HCT116 (cell line): Measurements from ENCODE around the gene PFN2. TPM values are rescaled to one million over a fixed set of nuclear protein-coding genes. Genes with fewer than 3 reads are reported as not detected.

Source experiments
- ATAC-seq: fragments of 200-7000 bp; cut with Tn5 transposase; 2 replicates; pipeline ENCODE4 v1.9.1; 2020; ENCODE audit warnings: mild to moderate bottlenecking, moderate library complexity
- BruUV-seq: library from RNA; stranded (reverse); fragments of 400-500 nt; replicated peaks from 2 replicates; lab custom pipeline; 2021; lab: Mats Ljungman, UMichigan
- CTCF ChIA-PET: fragments of 300-600 bp; sonication (Branson Sonifier 250); formaldehyde crosslinking; loops from one replicate; lab custom pipeline; 2021; ENCODE audit warnings: antibody characterized with exemption; lab: Charles Lee
- POLR2A ChIA-PET: fragments of 300-600, 350-600 bp; sonication (Branson Sonifier 250); formaldehyde crosslinking; loops from one replicate; lab custom pipeline; 2021; ENCODE audit warnings: antibody characterized with exemption; lab: Charles Lee
- RAD21 ChIA-PET, 2 experiments: fragments of 300-600 bp; sonication (Branson Sonifier 250); formaldehyde crosslinking; loops; one replicate each; lab custom pipeline; 2023; ENCODE audit warnings: low total read pairs in 2 of 2; ENCODE audit not compliant: uncharacterized antibody in 2 of 2, unreplicated experiment in 2 of 2, low non-redundant PET in 1 of 2; lab: Charles Lee
- DNase-seq: peaks from one replicate; pipeline ENCODE4 v3.0.0-alpha.2; 2010; ENCODE audit warnings: low read depth, low spot score
- H2AFZ ChIP-seq: fragments of 200-600 bp; shearing (Covaris generic), sonication (generic); 2 replicates; pipeline ENCODE4 v1.6.1; 2017; ENCODE audit warnings: low read depth, mixed run types, mixed read lengths, antibody characterized with exemption, low read length; ENCODE audit not compliant: poor library complexity, severe bottlenecking
- H3K27ac ChIP-seq: 2 replicates; pipeline ENCODE4 v1.5.1; 2012; ENCODE audit warnings: low read depth, low read length
- H3K27me3 ChIP-seq: fragments of 200-600 bp; sonication (generic); 2 replicates; pipeline ENCODE4 v1.6.1; 2016; ENCODE audit warnings: mixed run types, low read length, mixed read lengths; ENCODE audit not compliant: insufficient read depth
- H3K36me3 ChIP-seq, 2 experiments: fragments of 200-500 bp in 1 of 2; fragments of 200-600 bp in 1 of 2; sonication (Bioruptor generic) in 1 of 2; sonication (generic) in 1 of 2; 2 replicates each; pipeline versions ENCODE4 v1.5.1 to v1.6.1; 2014 to 2016; ENCODE audit warnings: low read length in 2 of 2, inconsistent platforms in 1 of 2, mixed read lengths in 1 of 2, mixed run types in 1 of 2; ENCODE audit not compliant: insufficient read depth in 2 of 2, control insufficient read depth in 1 of 2
- H3K4me1 ChIP-seq, 2 experiments: fragments of 200-600 bp in 1 of 2; sonication (generic) in 1 of 2; 2 replicates each; pipeline versions ENCODE4 v1.5.1 to v1.6.1; 2012 to 2017; ENCODE audit warnings: low read length in 2 of 2, inconsistent platforms in 1 of 2, mild to moderate bottlenecking in 1 of 2, mixed read lengths in 1 of 2, mixed run types in 1 of 2, moderate library complexity in 1 of 2; ENCODE audit not compliant: insufficient read depth in 2 of 2, control insufficient read depth in 1 of 2
- H3K4me2 ChIP-seq: fragments of 200-600 bp; sonication (generic); 2 replicates; pipeline ENCODE4 v1.6.1; 2017; ENCODE audit warnings: mixed run types, low read length, mixed read lengths
- H3K4me3 ChIP-seq, 2 experiments: fragments of 200-600 bp in 1 of 2; sonication (generic) in 1 of 2; replicated peaks in 1 of 2; 2 replicates each; pipeline ENCODE4 v1.5.1; 2011 to 2016; ENCODE audit warnings: low read length in 2 of 2, control low read depth in 1 of 2, low read depth in 1 of 2, mild to moderate bottlenecking in 1 of 2, mixed read lengths in 1 of 2, mixed run types in 1 of 2
- H3K79me2 ChIP-seq: fragments of 200-600 bp; sonication (generic); 2 replicates; pipeline ENCODE4 v1.6.1; 2017; ENCODE audit warnings: mild to moderate bottlenecking, mixed run types, low read length, moderate library complexity, mixed read lengths; ENCODE audit not compliant: insufficient read depth
- H3K9ac ChIP-seq: fragments of 200-600 bp; sonication (generic); 2 replicates; pipeline ENCODE4 v1.6.1; 2016; ENCODE audit warnings: low read length, mixed read lengths
- H3K9me2 ChIP-seq: fragments of 200-600 bp; sonication (generic), shearing (Covaris generic); 2 replicates; pipeline ENCODE4 v1.6.1; 2017; ENCODE audit warnings: mixed run types, mild to moderate bottlenecking, moderate library complexity; ENCODE audit not compliant: insufficient read depth
- H3K9me3 ChIP-seq, 2 experiments: fragments of 200-500 bp in 1 of 2; fragments of 200-600 bp in 1 of 2; sonication (Bioruptor generic) in 1 of 2; sonication (generic) in 1 of 2; 2 replicates each; pipeline ENCODE4 v1.6.1; 2014 to 2017; ENCODE audit warnings: low read length in 2 of 2, mixed read lengths in 2 of 2, inconsistent platforms in 1 of 2, low read depth in 1 of 2, mild to moderate bottlenecking in 1 of 2, mixed run types in 1 of 2, moderate library complexity in 1 of 2; ENCODE audit not compliant: control insufficient read depth in 1 of 2, insufficient read depth in 1 of 2
- H4K20me1 ChIP-seq: fragments of 200-600 bp; sonication (generic), shearing (Covaris generic); 2 replicates; pipeline ENCODE4 v1.6.1; 2017; ENCODE audit warnings: mixed run types, mild to moderate bottlenecking, moderate library complexity; ENCODE audit not compliant: insufficient read depth
- CBX3 ChIP-seq: IDR thresholded peaks from 2 replicates; pipeline ENCODE4 v1.6.1; 2012; ENCODE audit warnings: low read depth
- EGR1 ChIP-seq: IDR thresholded peaks from 2 replicates; pipeline ENCODE4 v1.6.1; 2012; ENCODE audit warnings: low read depth
- JUND ChIP-seq: IDR thresholded peaks from 2 replicates; pipeline ENCODE4 v1.6.1; 2012
- POLR2A ChIP-seq: IDR thresholded peaks from 2 replicates; pipeline ENCODE4 v1.7.0; 2011; ENCODE audit warnings: borderline replicate concordance; ENCODE audit not compliant: insufficient read depth, insufficient read length; ENCODE audit errors: extremely low read depth
- RAD21 ChIP-seq: IDR thresholded peaks from 2 replicates; pipeline ENCODE4 v1.6.1; 2012; ENCODE audit warnings: low read depth, mild to moderate bottlenecking
- SP1 ChIP-seq: IDR thresholded peaks from 2 replicates; pipeline ENCODE4 v1.6.1; 2012; ENCODE audit warnings: low read depth
- SRF ChIP-seq: IDR thresholded peaks from 2 replicates; pipeline ENCODE4 v1.6.1; 2012; ENCODE audit warnings: low read depth
- ZFX ChIP-seq: fragments of 450-650 bp; IDR thresholded peaks from 2 replicates; pipeline ENCODE4 v1.6.1; 2017
- intact Hi-C: fragments of 100-400 bp; cut with micrococcal nuclease; formaldehyde crosslinking; loops from 2 replicates; pipeline ENCODE4 v1.10.0; 2022
- total RNA-seq: library from RNA; stranded (reverse); gene quantifications from one replicate; pipeline ENCODE4 v1.2.1, GENCODE V29; 2021; ENCODE audit not compliant: unreplicated experiment
- TF ChIP-seq, protein P1 (sequence below): IDR thresholded peaks from 2 replicates; pipeline ENCODE4 v1.6.1; 2011; ENCODE audit warnings: mild to moderate bottlenecking, low read length, moderate library complexity; ENCODE audit not compliant: insufficient replicate concordance; ENCODE audit errors: extremely low read depth
- TF ChIP-seq, protein P2 (sequence below): IDR thresholded peaks from 2 replicates; pipeline ENCODE4 v1.6.1; 2012

Gene PFN2
- total RNA-seq, 1 experiment from 2014 or later, result 131 TPM

DNA sequence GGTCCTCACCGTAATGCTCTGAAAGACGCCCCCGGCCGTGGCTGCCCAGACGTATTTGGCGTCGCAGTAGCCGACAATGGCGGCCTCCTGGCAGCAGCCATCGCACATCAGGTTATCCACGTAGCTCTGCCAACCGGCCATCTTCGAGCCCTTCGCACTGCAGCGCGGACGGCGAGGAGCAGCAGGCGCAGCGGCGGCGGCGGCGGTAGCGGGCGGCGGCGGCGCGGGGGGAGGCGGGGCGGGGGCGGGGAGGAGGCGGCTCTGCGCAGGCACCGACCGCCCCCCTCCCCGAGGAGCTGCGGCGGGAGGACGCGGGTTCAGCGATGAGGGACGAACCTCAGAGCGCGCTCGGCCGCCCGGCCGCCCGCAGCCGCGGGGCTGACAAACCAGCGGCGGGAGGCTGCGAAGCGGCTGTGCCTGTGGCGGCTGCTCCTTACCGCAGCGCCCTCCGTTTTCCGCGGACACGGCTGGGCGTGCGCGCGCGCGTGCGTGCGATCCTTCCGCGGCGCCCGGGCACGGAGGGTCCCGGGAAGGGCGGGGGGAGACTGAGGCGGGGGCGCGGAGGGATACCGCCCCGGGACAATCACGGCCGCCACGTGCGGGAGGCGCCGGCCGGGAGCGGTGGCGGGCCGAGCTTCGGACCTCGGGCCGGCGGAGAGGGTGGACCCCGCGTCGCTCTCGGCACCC is at the start of gene PFN2 (continued):
- TF ChIP-seq, protein P1, sequence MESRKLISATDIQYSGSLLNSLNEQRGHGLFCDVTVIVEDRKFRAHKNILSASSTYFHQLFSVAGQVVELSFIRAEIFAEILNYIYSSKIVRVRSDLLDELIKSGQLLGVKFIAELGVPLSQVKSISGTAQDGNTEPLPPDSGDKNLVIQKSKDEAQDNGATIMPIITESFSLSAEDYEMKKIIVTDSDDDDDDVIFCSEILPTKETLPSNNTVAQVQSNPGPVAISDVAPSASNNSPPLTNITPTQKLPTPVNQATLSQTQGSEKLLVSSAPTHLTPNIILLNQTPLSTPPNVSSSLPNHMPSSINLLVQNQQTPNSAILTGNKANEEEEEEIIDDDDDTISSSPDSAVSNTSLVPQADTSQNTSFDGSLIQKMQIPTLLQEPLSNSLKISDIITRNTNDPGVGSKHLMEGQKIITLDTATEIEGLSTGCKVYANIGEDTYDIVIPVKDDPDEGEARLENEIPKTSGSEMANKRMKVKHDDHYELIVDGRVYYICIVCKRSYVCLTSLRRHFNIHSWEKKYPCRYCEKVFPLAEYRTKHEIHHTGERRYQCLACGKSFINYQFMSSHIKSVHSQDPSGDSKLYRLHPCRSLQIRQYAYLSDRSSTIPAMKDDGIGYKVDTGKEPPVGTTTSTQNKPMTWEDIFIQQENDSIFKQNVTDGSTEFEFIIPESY, result no peak
- no peak for TF ChIP-seq POLR2A

DNA sequence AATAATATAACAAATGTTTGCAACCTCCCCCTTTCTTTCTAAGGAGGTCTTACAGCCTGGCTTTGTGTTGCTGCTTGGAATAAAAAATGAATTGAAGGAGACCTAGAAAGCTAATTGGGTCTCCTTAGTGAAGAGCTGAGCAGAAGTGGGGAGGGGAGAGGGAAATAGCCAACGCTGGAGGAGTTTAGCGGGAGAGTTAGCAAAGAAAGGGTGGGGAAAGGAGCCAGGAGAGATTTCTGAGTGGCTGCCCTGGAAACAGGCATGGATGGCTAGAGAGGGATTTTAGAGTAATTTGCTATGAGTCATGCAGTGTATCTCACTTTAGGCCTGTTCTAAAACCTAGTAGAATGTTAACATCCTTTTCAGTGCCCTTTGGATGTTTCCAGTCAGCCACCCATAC is 45.2 kb upstream of the PFN2 start:
- H4K20me1 ChIP-seq, result no peaks in the 10 kb centered on the region
- no peaks in the 10 kb centered on the region for H3K27me3 ChIP-seq
- no TSS peak for BruUV-seq
- no peaks in the 10 kb centered on the region for H3K79me2 ChIP-seq
- ChIA-PET CTCF (no interaction called here), RAD21 (no interaction called here), POLR2A (no interaction called here)
- H3K4me3 ChIP-seq, result no peak overlapping the region
- TF ChIP-seq EGR1 (no peak), SP1 (no peak), ZFX (no peak), RAD21 (no peak), CBX3 (no peak), SRF (no peak), JUND (no peak)
- TF ChIP-seq, protein P1, result no peak
- TF ChIP-seq, protein P2, sequence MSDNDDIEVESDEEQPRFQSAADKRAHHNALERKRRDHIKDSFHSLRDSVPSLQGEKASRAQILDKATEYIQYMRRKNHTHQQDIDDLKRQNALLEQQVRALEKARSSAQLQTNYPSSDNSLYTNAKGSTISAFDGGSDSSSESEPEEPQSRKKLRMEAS, result no peak
- H3K9ac ChIP-seq, result no peak overlapping the region
- no peak overlapping the region for H3K4me2 ChIP-seq
- no peak for DNase-seq
- no peak for ATAC-seq
- no peaks in the 10 kb centered on the region for H3K9me3 ChIP-seq
- no peaks in the 10 kb centered on the region; a peak in 1 of 4 replicates for H3K4me1 ChIP-seq
- H3K36me3 ChIP-seq, result no peaks in the 10 kb centered on the region
- intact Hi-C loops, result no loop called here
- H2AFZ ChIP-seq, result no peak overlapping the region
- H3K9me2 ChIP-seq, result no peaks in the 10 kb centered on the region; the same call in 1 of the 2 replicates
- no peak overlapping the region for H3K27ac ChIP-seq
